ENCODE results near the gene HOXA9.

Gene HOXA9

DNA sequence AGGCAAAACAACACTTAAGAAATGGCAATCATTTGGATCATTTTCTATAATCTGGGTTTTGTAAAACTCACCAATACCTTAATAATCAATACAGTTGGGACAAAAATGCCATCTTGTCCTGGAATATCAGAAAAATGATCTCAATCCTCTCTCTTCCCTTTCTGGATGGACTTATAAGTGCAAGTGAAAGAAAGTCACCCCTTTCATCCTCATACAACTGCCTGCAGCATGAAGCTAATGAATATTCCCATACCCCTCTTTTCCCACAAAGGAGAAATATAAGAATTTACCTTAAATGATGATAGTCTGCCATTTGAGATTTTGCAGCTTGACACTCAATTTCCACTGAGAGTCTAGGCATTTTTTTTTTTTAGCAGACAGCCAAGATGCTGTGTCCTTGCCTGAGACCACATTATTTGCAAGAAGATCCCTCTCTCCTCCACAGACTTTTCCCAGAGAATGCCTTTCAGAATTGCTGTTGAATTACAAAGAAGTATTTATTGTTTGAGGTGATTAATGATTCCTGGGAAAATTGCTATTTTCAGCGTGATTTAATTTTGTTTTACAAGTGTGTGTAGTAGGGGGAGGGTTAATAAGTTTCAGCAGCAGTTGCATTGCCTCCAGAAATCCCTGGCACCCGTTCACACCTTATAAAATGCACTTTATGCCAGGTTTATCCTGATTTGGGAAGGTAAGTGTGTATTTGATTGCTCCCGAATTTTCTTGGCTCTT is 38.6 kb downstream of the HOXA9 start:
- H3K36me3 ChIP-seq (ENCODE audit: insufficient read depth, low read depth, low read length): no peaks in the 10 kb centered on the region
- H3K27me3 ChIP-seq (ENCODE audit: insufficient read depth, low read length): peaks cover 100% of the 10 kb centered on the region

GRCh38 chr7:27125986-27126394 is 39.3 kb downstream of the HOXA9 start:
- no peaks in the 10 kb centered on the region for H3K36me3 ChIP-seq (ENCODE audit: insufficient read depth, low read depth, low read length)
- H3K27me3 ChIP-seq (ENCODE audit: insufficient read depth, low read length): peaks cover 100% of the 10 kb centered on the region
- H3K9ac ChIP-seq (ENCODE audit: low read depth, low read length): no peak overlapping the region
- H3K4me1 ChIP-seq (ENCODE audit: insufficient read depth, low read length): no peaks in the 10 kb centered on the region
- no peak overlapping the region for H3K27ac ChIP-seq (ENCODE audit: low read length)
- no peak overlapping the region for H3K4me3 ChIP-seq (ENCODE audit: low read length)
- H3K9me3 ChIP-seq (ENCODE audit: insufficient read depth, low read depth, low read length): peaks cover 25% of the 10 kb centered on the region; the same call in 1 of the 2 replicates

More for the DNA sequence above, 38.6 kb downstream of the HOXA9 start:
- Histone ChIP-seq H3K4me3 (ENCODE audit: low read length) (no peak overlapping the region), H3K9ac (ENCODE audit: low read depth, low read length) (no peak overlapping the region), H3K9me3 (ENCODE audit: insufficient read depth, low read depth, low read length) (peaks cover 25% of the 10 kb centered on the region; the same call in 1 of the 2 replicates), H3K4me1 (ENCODE audit: insufficient read depth, low read length) (no peaks in the 10 kb centered on the region), H3K27ac (ENCODE audit: low read length) (no peak overlapping the region)

GRCh38 chr7:27124902-27125689 is 40.2 kb downstream of the HOXA9 start:
- Histone ChIP-seq H3K9ac (ENCODE audit: low read depth, low read length) (no peak overlapping the region), H3K4me3 (ENCODE audit: low read length) (no peak overlapping the region), H3K4me1 (ENCODE audit: insufficient read depth, low read length) (no peaks in the 10 kb centered on the region), H3K27ac (ENCODE audit: low read length) (no peak overlapping the region), H3K27me3 (ENCODE audit: insufficient read depth, low read length) (peaks cover 100% of the 10 kb centered on the region), H3K36me3 (ENCODE audit: insufficient read depth, low read depth, low read length) (no peaks in the 10 kb centered on the region), H3K9me3 (ENCODE audit: insufficient read depth, low read depth, low read length) (peaks cover 25% of the 10 kb centered on the region; the same call in 1 of the 2 replicates)

- Histone ChIP-seq H3K9ac (ENCODE audit: low read depth, low read length) (no peak overlapping the region), H3K4me1 (ENCODE audit: insufficient read depth, low read length) (no peaks in the 10 kb centered on the region), H3K4me3 (ENCODE audit: low read length) (no peak overlapping the region), H3K36me3 (ENCODE audit: insufficient read depth, low read depth, low read length) (no peaks in the 10 kb centered on the region), H3K27ac (ENCODE audit: low read length) (no peak overlapping the region), H3K9me3 (ENCODE audit: insufficient read depth, low read depth, low read length) (peaks cover 22% of the 10 kb centered on the region; the same call in 1 of the 2 replicates), H3K27me3 (ENCODE audit: insufficient read depth, low read length) (peaks cover 100% of the 10 kb centered on the region)
Observed at GRCh38 chr7:27124096-27124901, 41.0 kb downstream of the HOXA9 start.

DNA sequence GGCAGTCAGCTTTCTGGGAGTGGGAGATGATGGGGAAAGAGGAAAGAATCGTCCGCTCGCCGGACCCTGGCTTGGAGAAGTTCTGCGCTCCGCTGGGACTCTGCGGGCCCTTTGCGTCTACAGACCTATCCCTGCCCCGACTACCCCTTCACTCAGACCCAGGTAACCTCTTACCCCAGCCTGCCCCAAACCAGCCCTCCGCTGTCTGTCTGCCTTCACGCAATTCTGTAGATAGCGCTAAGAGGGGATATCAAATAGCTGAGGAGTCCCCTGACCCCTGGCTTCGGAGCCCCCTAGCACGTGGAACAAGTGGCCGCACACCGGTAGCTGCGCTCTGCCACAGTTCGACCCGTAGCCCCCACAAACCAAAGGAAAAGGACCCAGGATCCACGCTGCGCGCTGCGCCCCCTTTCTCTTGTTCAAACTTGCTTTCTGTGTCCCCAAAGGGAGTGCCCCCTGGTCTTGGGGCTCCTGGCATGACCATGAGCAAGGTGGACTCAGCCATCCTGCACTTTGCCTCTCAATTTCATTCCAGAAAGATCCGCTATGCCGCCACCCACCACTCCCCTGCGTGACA is 41.8 kb downstream of the HOXA9 start:
- no peak overlapping the region for H3K27ac ChIP-seq (ENCODE audit: low read length)
- peaks cover 100% of the 10 kb centered on the region for H3K27me3 ChIP-seq (ENCODE audit: insufficient read depth, low read length)
- no peaks in the 10 kb centered on the region for H3K36me3 ChIP-seq (ENCODE audit: insufficient read depth, low read depth, low read length)
- H3K9me3 ChIP-seq (ENCODE audit: insufficient read depth, low read depth, low read length): peaks cover 18% of the 10 kb centered on the region; the same call in 1 of the 2 replicates
- no peaks in the 10 kb centered on the region for H3K4me1 ChIP-seq (ENCODE audit: insufficient read depth, low read length)
- H3K4me3 ChIP-seq (ENCODE audit: low read length): no peak overlapping the region
- no peak overlapping the region for H3K9ac ChIP-seq (ENCODE audit: low read depth, low read length)

DNA sequence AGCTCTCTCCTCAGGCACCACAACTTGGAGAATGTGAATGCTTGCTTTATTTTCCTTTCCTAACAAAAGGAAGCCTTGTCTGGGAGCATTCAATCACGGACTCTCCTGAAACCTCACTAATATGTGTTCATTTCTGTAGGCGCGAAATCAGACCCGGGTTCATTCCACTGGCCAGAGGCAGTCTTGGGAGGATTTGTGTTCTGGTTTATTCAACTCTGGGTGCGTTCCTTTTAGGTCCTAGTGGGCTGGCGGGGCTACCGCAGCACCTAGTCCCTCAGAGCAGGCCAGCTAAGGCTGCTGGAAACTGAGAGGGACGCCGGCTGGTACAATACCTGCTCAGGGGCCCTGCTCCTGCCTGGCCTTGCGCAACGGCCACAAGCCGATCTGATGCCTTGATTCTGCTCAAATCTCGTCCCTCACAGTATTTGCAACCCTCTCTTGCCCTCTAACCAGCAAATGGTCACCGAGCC is 42.3 kb downstream of the HOXA9 start:
- peaks cover 18% of the 10 kb centered on the region; the same call in 1 of the 2 replicates for H3K9me3 ChIP-seq (ENCODE audit: insufficient read depth, low read depth, low read length)
- no peaks in the 10 kb centered on the region for H3K4me1 ChIP-seq (ENCODE audit: insufficient read depth, low read length)
- peaks cover 100% of the 10 kb centered on the region for H3K27me3 ChIP-seq (ENCODE audit: insufficient read depth, low read length)
- H3K27ac ChIP-seq (ENCODE audit: low read length): no peak overlapping the region
- H3K4me3 ChIP-seq (ENCODE audit: low read length): no peak overlapping the region
- no peak overlapping the region for H3K9ac ChIP-seq (ENCODE audit: low read depth, low read length)
- no peaks in the 10 kb centered on the region for H3K36me3 ChIP-seq (ENCODE audit: insufficient read depth, low read depth, low read length)

GRCh38 chr7:27122077-27122910 is 43.0 kb downstream of the HOXA9 start:
- Histone ChIP-seq H3K27me3 (ENCODE audit: insufficient read depth, low read length) (peaks cover 100% of the 10 kb centered on the region), H3K4me3 (ENCODE audit: low read length) (no peak overlapping the region), H3K9ac (ENCODE audit: low read depth, low read length) (no peak overlapping the region), H3K4me1 (ENCODE audit: insufficient read depth, low read length) (no peaks in the 10 kb centered on the region), H3K36me3 (ENCODE audit: insufficient read depth, low read depth, low read length) (no peaks in the 10 kb centered on the region), H3K9me3 (ENCODE audit: insufficient read depth, low read depth, low read length) (peaks cover 18% of the 10 kb centered on the region; the same call in 1 of the 2 replicates), H3K27ac (ENCODE audit: low read length) (no peak overlapping the region)

- Histone ChIP-seq H3K36me3 (ENCODE audit: insufficient read depth, low read depth, low read length) (no peaks in the 10 kb centered on the region), H3K4me1 (ENCODE audit: insufficient read depth, low read length) (no peaks in the 10 kb centered on the region), H3K27ac (ENCODE audit: low read length) (no peak overlapping the region), H3K9me3 (ENCODE audit: insufficient read depth, low read depth, low read length) (peaks cover 18% of the 10 kb centered on the region; the same call in 1 of the 2 replicates), H3K9ac (ENCODE audit: low read depth, low read length) (no peak overlapping the region), H3K27me3 (ENCODE audit: insufficient read depth, low read length) (peaks cover 100% of the 10 kb centered on the region), H3K4me3 (ENCODE audit: low read length) (no peak overlapping the region)
Observed at GRCh38 chr7:27121684-27122076, 43.7 kb downstream of the HOXA9 start.

DNA sequence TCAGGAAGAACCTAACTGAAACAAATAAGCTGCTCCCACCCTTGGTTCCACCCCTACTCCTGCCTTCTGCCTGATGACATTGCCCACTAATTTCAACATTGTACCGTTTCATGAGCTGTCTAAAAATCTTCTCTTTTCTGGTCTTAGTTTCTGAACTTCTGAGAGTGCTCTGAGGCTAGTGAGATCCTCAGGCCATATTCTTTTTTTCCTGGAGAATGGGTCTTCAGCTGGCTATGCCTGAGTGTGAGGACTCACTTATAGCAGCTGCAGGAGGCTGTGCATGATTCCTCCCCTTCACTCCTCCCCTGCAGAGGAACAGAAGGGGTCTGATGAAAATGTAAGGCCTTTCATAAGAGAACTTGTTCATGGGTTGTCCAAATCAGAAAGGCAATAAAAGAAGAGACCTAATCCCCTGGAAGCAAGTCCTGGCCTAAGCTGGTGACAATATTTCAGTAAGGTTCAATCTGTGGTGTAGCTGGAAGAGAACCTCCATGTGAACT is 45.9 kb downstream of the HOXA9 start:
- Histone ChIP-seq H3K27ac (ENCODE audit: low read length) (no peak overlapping the region), H3K27me3 (ENCODE audit: insufficient read depth, low read length) (peaks cover 100% of the 10 kb centered on the region)

DNA sequence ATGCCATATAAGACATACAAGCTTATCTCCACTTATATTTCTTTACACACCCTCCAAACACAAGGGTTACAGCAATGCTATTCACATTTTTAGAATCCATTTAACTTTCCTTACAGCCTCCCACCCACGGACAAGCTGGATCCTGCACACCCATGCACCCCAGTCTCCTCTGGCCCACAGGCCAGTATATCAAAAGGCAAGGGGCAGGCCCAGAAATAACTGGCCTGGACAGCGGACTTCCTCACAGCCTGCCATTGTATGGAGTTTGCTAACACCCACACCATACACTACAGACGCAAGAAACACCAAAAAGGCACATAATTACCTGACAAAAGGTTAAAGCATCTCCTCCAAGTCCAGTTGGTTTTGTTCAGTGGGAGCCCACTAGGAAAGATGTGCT is 46.8 kb downstream of the HOXA9 start:
- H3K4me1 ChIP-seq (ENCODE audit: insufficient read depth, low read length): no peaks in the 10 kb centered on the region
- no peaks in the 10 kb centered on the region for H3K36me3 ChIP-seq (ENCODE audit: insufficient read depth, low read depth, low read length)
- H3K9me3 ChIP-seq (ENCODE audit: insufficient read depth, low read depth, low read length): peaks cover 3% of the 10 kb centered on the region; the same call in 1 of the 2 replicates
- H3K9ac ChIP-seq (ENCODE audit: low read depth, low read length): no peak overlapping the region
- H3K27ac ChIP-seq (ENCODE audit: low read length): no peak overlapping the region
- H3K4me3 ChIP-seq (ENCODE audit: low read length): no peak overlapping the region
- H3K27me3 ChIP-seq (ENCODE audit: insufficient read depth, low read length): peaks cover 98% of the 10 kb centered on the region

More for the DNA sequence above, 45.9 kb downstream of the HOXA9 start:
- no peaks in the 10 kb centered on the region for H3K36me3 ChIP-seq (ENCODE audit: insufficient read depth, low read depth, low read length)
- H3K9ac ChIP-seq (ENCODE audit: low read depth, low read length): no peak overlapping the region
- no peaks in the 10 kb centered on the region for H3K4me1 ChIP-seq (ENCODE audit: insufficient read depth, low read length)
- no peak overlapping the region for H3K4me3 ChIP-seq (ENCODE audit: low read length)
- H3K9me3 ChIP-seq (ENCODE audit: insufficient read depth, low read depth, low read length): peaks cover 11% of the 10 kb centered on the region; the same call in 1 of the 2 replicates

Data from iPS-20b (cell line).